DOHH2 (cell line): ENCODE measurements around the gene ID2.

Experiments
- H3F3A ChIP-seq: fragments of 200-600 bp; sonication (generic), shearing (Covaris generic); 2 replicates; pipeline ENCODE4 v1.6.0; 2016; ENCODE audit warnings: antibody characterized with exemption, mild to moderate bottlenecking; ENCODE audit not compliant: control insufficient read depth, insufficient read depth
- H3K27ac ChIP-seq: fragments of 200-600 bp; sonication (generic); 2 replicates; pipeline ENCODE4 v1.5.1; 2014; ENCODE audit warnings: low read depth, mild to moderate bottlenecking, low read length, moderate library complexity
- H3K27me3 ChIP-seq: fragments of 200-600 bp; sonication (generic); 2 replicates; pipeline ENCODE4 v1.6.1; 2014; ENCODE audit warnings: mild to moderate bottlenecking, low read length, mixed read lengths; ENCODE audit not compliant: control insufficient read depth
- H3K36me3 ChIP-seq: fragments of 200-600 bp; sonication (generic); 2 replicates; pipeline ENCODE4 v1.6.1; 2014; ENCODE audit warnings: mild to moderate bottlenecking, low read length, moderate library complexity, mixed read lengths; ENCODE audit not compliant: control insufficient read depth
- H3K4me1 ChIP-seq: fragments of 200-600 bp; sonication (generic); 2 replicates; pipeline ENCODE4 v1.6.1; 2014; ENCODE audit warnings: mild to moderate bottlenecking, low read length, mixed read lengths; ENCODE audit not compliant: control insufficient read depth
- H3K4me2 ChIP-seq: fragments of 200-600 bp; sonication (generic); 2 replicates; pipeline ENCODE4 v1.6.0; 2014; ENCODE audit warnings: mild to moderate bottlenecking, low read length, moderate library complexity
- H3K4me3 ChIP-seq: fragments of 200-600 bp; sonication (generic); 2 replicates; pipeline ENCODE4 v1.5.1; 2014; ENCODE audit warnings: mild to moderate bottlenecking, low read length, mixed read lengths
- H3K79me2 ChIP-seq: fragments of 200-600 bp; sonication (generic); 2 replicates; pipeline ENCODE4 v1.6.1; 2014; ENCODE audit warnings: mild to moderate bottlenecking, low read length, mixed read lengths; ENCODE audit not compliant: control insufficient read depth
- H3K9me2 ChIP-seq: fragments of 200-600 bp; sonication (generic); replicated peaks from 2 replicates; pipeline ENCODE4 v1.6.1; 2014; ENCODE audit warnings: mild to moderate bottlenecking, low read length, mixed read lengths; ENCODE audit not compliant: control insufficient read depth
- H3K9me3 ChIP-seq: fragments of 200-600 bp; sonication (generic); 2 replicates; pipeline ENCODE4 v1.6.1; 2014; ENCODE audit warnings: antibody characterized with exemption, low read length, mixed read lengths; ENCODE audit not compliant: control insufficient read depth, insufficient read depth
- H4K20me1 ChIP-seq: fragments of 200-600 bp; sonication (generic); 2 replicates; pipeline ENCODE4 v1.6.0; 2014; ENCODE audit warnings: low read depth, mild to moderate bottlenecking, antibody characterized with exemption, low read length, moderate library complexity; ENCODE audit not compliant: control insufficient read depth, insufficient read depth
- CTCF ChIP-seq: fragments of 200-600 bp; sonication (generic); IDR thresholded peaks from one replicate; pipeline ENCODE4 v1.5.1; 2014; ENCODE audit warnings: antibody characterized with exemption, mild to moderate bottlenecking, low read depth, low read length; ENCODE audit not compliant: poor library complexity, severe bottlenecking
- EZH2phosphoT487 ChIP-seq: fragments of 200-600 bp; sonication (generic); IDR thresholded peaks from 2 replicates; pipeline ENCODE4 v1.6.1; 2017; ENCODE audit warnings: borderline replicate concordance, mild to moderate bottlenecking, antibody characterized with exemption, low read length, moderate library complexity, mixed read lengths

ID2 gene

GRCh38 chr2:8636721-8637636, 44.9 kb upstream of the ID2 start:
- Histone ChIP-seq H3K4me3 (no peak overlapping the region), H3K4me2 (no peak overlapping the region), H3K9me3 (no peaks in the 10 kb centered on the region), H3K27me3 (no peaks in the 10 kb centered on the region), H3K9me2 (no peaks in the 10 kb centered on the region), H3F3A (no peaks in the 10 kb centered on the region), H3K27ac (no peak overlapping the region), H3K4me1 (peaks cover 14% of the 10 kb centered on the region), H3K36me3 (no peaks in the 10 kb centered on the region), H3K79me2 (no peaks in the 10 kb centered on the region), H4K20me1 (no peaks in the 10 kb centered on the region)
- TF ChIP-seq EZH2phosphoT487 (no peak), CTCF (no peak)

GRCh38 chr2:8638327-8638726, 43.5 kb upstream of the ID2 start:
- Histone ChIP-seq H3K9me3 (no peaks in the 10 kb centered on the region), H3K27me3 (no peaks in the 10 kb centered on the region), H3K4me2 (no peak overlapping the region), H4K20me1 (no peaks in the 10 kb centered on the region), H3K27ac (no peak overlapping the region), H3K4me1 (peaks cover under 1% of the 10 kb centered on the region; the same call in 1 of the 2 replicates), H3F3A (no peaks in the 10 kb centered on the region), H3K9me2 (no peaks in the 10 kb centered on the region), H3K79me2 (no peaks in the 10 kb centered on the region), H3K36me3 (no peaks in the 10 kb centered on the region), H3K4me3 (no peak overlapping the region)
- TF ChIP-seq CTCF (no peak), EZH2phosphoT487 (no peak)

- H3K9me3 ChIP-seq: no peaks in the 10 kb centered on the region
- H3F3A ChIP-seq: no peaks in the 10 kb centered on the region
- H3K4me2 ChIP-seq: no peak overlapping the region
- no peaks in the 10 kb centered on the region for H4K20me1 ChIP-seq
- no peaks in the 10 kb centered on the region for H3K36me3 ChIP-seq
- no peak overlapping the region for H3K27ac ChIP-seq
- H3K9me2 ChIP-seq: no peaks in the 10 kb centered on the region
- H3K4me1 ChIP-seq: no peaks in the 10 kb centered on the region
- no peak overlapping the region for H3K4me3 ChIP-seq
- TF ChIP-seq EZH2phosphoT487: no peak
- no peak for TF ChIP-seq CTCF
- H3K27me3 ChIP-seq: no peaks in the 10 kb centered on the region
- no peaks in the 10 kb centered on the region for H3K79me2 ChIP-seq
Measured at GRCh38 chr2:8639122-8639635, 42.7 kb upstream of the ID2 start.
